Mesendoderm (in vitro differentiated cells): ENCODE measurements around the gene ARID1B.

Source experiments
- DNase-seq: peaks from one replicate; pipeline ENCODE4 v3.0.0; 2013
- H2AK5ac ChIP-seq: 2 replicates; pipeline ENCODE4 v1.6.1; 2013; ENCODE audit warnings: low read length, inconsistent platforms
- H2BK120ac ChIP-seq: 2 replicates; pipeline ENCODE4 v1.6.1; 2013; ENCODE audit warnings: low read depth, mild to moderate bottlenecking, low read length, moderate library complexity, mixed read lengths
- H2BK15ac ChIP-seq: replicated peaks from 2 replicates; pipeline ENCODE4 v1.6.1; 2013; ENCODE audit warnings: low read depth, mild to moderate bottlenecking, moderate library complexity
- H2BK5ac ChIP-seq: 2 replicates; pipeline ENCODE4 v1.6.1; 2013; ENCODE audit warnings: low read length, inconsistent platforms
- H3K18ac ChIP-seq: 2 replicates; pipeline ENCODE4 v1.6.1; 2013; ENCODE audit warnings: mild to moderate bottlenecking, low read length, mixed read lengths
- H3K23ac ChIP-seq: one replicate; pipeline ENCODE4 v1.6.1; 2013; ENCODE audit warnings: low read length
- H3K27ac ChIP-seq: 2 replicates; pipeline ENCODE4 v1.5.1; 2013; ENCODE audit warnings: low read depth, mild to moderate bottlenecking, inconsistent platforms, low read length, moderate library complexity
- H3K27me3 ChIP-seq: 2 replicates; pipeline ENCODE4 v1.6.1; 2013; ENCODE audit warnings: low read length, control low read depth, mild to moderate bottlenecking, inconsistent platforms; ENCODE audit not compliant: insufficient read depth, poor library complexity
- H3K36me3 ChIP-seq: 2 replicates; pipeline ENCODE4 v1.6.1; 2013; ENCODE audit warnings: low read length, inconsistent platforms; ENCODE audit not compliant: control insufficient read depth, insufficient read depth
- H3K4ac ChIP-seq: one replicate; pipeline ENCODE4 v1.6.1; 2013; ENCODE audit warnings: low read depth, mild to moderate bottlenecking, low read length, moderate library complexity
- H3K4me1 ChIP-seq: 2 replicates; pipeline ENCODE4 v1.6.1; 2013; ENCODE audit warnings: low read depth, low read length, inconsistent platforms; ENCODE audit not compliant: control insufficient read depth
- H3K4me2 ChIP-seq: 2 replicates; pipeline ENCODE4 v1.6.1; 2013; ENCODE audit warnings: low read length
- H3K4me3 ChIP-seq: 2 replicates; pipeline ENCODE4 v1.5.1; 2013; ENCODE audit warnings: mild to moderate bottlenecking, low read length
- H3K56ac ChIP-seq: one replicate; pipeline ENCODE4 v1.6.1; 2013; ENCODE audit warnings: low read length
- H3K79me1 ChIP-seq: 2 replicates; pipeline ENCODE4 v1.6.1; 2013; ENCODE audit warnings: low read length, inconsistent platforms
- H3K79me2 ChIP-seq: 2 replicates; pipeline ENCODE4 v1.6.1; 2013; ENCODE audit warnings: mild to moderate bottlenecking, low read length; ENCODE audit not compliant: control insufficient read depth, insufficient read depth
- H3K9ac ChIP-seq: 2 replicates; pipeline ENCODE4 v1.6.1; 2013; ENCODE audit warnings: low read length, inconsistent platforms
- H4K5ac ChIP-seq: one replicate; pipeline ENCODE4 v1.6.1; 2013; ENCODE audit warnings: low read length
- H4K8ac ChIP-seq: one replicate; pipeline ENCODE4 v1.6.1; 2013; ENCODE audit warnings: low read depth, mild to moderate bottlenecking, control low read depth, low read length, moderate library complexity
- WGBS: extraction: QIAGEN DNeasy Blood & Tissue Kit; methylation state at CpG from one replicate; pipeline ENCODE4 v1.1.7; 2013; ENCODE audit warnings: low lambda C conversion rate, missing lambda C conversion rate; ENCODE audit not compliant: insufficient coverage; ENCODE audit errors: extremely low coverage; 5-methylcytosine and 5-hydroxymethylcytosine counted together

The ARID1B gene

GRCh38 chr6:157203764-157204163 lies 426.6 kb downstream of the ARID1B start:
- 100% methylated on average over 1 of the region's 6 CpGs for WGBS
- H4K5ac ChIP-seq, result no peak overlapping the region

GRCh38 chr6:157205473-157206358 lies 428.5 kb downstream of the ARID1B start:
- no peaks in the 10 kb centered on the region for H3K4me1 ChIP-seq
- no peak overlapping the region for H3K27ac ChIP-seq
- H3K9ac ChIP-seq, result no peak overlapping the region
- H3K56ac ChIP-seq, result no peak overlapping the region
- H3K23ac ChIP-seq, result no peak overlapping the region
- H4K5ac ChIP-seq, result no peak overlapping the region
- H3K4me2 ChIP-seq, result no peak overlapping the region
- H2BK120ac ChIP-seq, result no peak overlapping the region
- no peaks in the 10 kb centered on the region for H3K27me3 ChIP-seq
- H2AK5ac ChIP-seq, result no peak overlapping the region
- H2BK15ac ChIP-seq, result no peak overlapping the region
- no peaks in the 10 kb centered on the region for H3K79me2 ChIP-seq
- WGBS, result 100% methylated on average over 2 of the region's 11 CpGs
- H3K18ac ChIP-seq, result no peak overlapping the region
- H3K4ac ChIP-seq, result no peak overlapping the region
- H4K8ac ChIP-seq, result no peak overlapping the region
- no peak for DNase-seq
- peaks cover 6% of the 10 kb centered on the region for H3K36me3 ChIP-seq
- no peak overlapping the region for H2BK5ac ChIP-seq
- no peaks in the 10 kb centered on the region for H3K79me1 ChIP-seq
- H3K4me3 ChIP-seq, result no peak overlapping the region

More at GRCh38 chr6:157203764-157204163, 426.6 kb downstream of the ARID1B start:
- Histone ChIP-seq H3K4me3 (no peak overlapping the region), H2BK5ac (no peak overlapping the region), H3K79me1 (no peaks in the 10 kb centered on the region), H3K27me3 (no peaks in the 10 kb centered on the region), H3K9ac (no peak overlapping the region), H3K79me2 (no peaks in the 10 kb centered on the region), H3K23ac (no peak overlapping the region), H3K56ac (no peak overlapping the region), H2BK120ac (no peak overlapping the region), H3K18ac (no peak overlapping the region), H3K4me2 (no peak overlapping the region), H4K8ac (no peak overlapping the region), H2BK15ac (no peak overlapping the region), H3K27ac (no peak overlapping the region), H3K36me3 (peaks cover 6% of the 10 kb centered on the region), H2AK5ac (no peak overlapping the region), H3K4me1 (no peaks in the 10 kb centered on the region), H3K4ac (no peak overlapping the region)
- DNase-seq, result no peak

DNA sequence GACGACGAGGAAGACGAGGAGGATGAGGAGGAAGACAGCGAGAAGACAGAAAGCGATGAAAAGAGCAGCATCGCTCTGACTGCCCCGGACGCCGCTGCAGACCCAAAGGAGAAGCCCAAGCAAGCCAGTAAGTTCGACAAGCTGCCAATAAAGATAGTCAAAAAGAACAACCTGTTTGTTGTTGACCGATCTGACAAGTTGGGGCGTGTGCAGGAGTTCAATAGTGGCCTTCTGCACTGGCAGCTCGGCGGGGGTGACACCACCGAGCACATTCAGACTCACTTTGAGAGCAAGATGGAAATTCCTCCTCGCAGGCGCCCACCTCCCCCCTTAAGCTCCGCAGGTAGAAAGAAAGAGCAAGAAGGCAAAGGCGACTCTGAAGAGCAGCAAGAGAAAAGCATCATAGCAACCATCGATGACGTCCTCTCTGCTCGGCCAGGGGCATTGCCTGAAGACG lies 429.2 kb downstream of the ARID1B start:
- H3K4me2 ChIP-seq, result no peak overlapping the region
- no peak overlapping the region for H4K5ac ChIP-seq
- WGBS, result no CpG with 5 or more reads among the region's 23 CpGs
- no peak overlapping the region for H3K23ac ChIP-seq
- H3K36me3 ChIP-seq, result peaks cover 6% of the 10 kb centered on the region
- no peak overlapping the region for H3K27ac ChIP-seq
- no peaks in the 10 kb centered on the region for H3K4me1 ChIP-seq
- H3K9ac ChIP-seq, result no peak overlapping the region
- no peaks in the 10 kb centered on the region for H3K79me2 ChIP-seq
- DNase-seq, result no peak
- H3K4me3 ChIP-seq, result no peak overlapping the region
- no peak overlapping the region for H2BK5ac ChIP-seq
- H2AK5ac ChIP-seq, result no peak overlapping the region
- no peak overlapping the region for H2BK120ac ChIP-seq
- no peak overlapping the region for H4K8ac ChIP-seq
- H3K27me3 ChIP-seq, result no peaks in the 10 kb centered on the region
- H3K56ac ChIP-seq, result no peak overlapping the region
- no peak overlapping the region for H3K4ac ChIP-seq
- H3K79me1 ChIP-seq, result no peaks in the 10 kb centered on the region
- H2BK15ac ChIP-seq, result no peak overlapping the region
- no peak overlapping the region for H3K18ac ChIP-seq

GRCh38 chr6:157207521-157208076 lies 430.4 kb downstream of the ARID1B start:
- WGBS, result no CpG with 5 or more reads among the region's 15 CpGs

GRCh38 chr6:157209865-157210530 lies 432.8 kb downstream of the ARID1B start:
- no peak overlapping the region for H3K4me3 ChIP-seq
- H3K27me3 ChIP-seq, result no peaks in the 10 kb centered on the region
- H3K79me2 ChIP-seq, result no peaks in the 10 kb centered on the region
- H3K79me1 ChIP-seq, result no peaks in the 10 kb centered on the region
- no peak overlapping the region for H3K18ac ChIP-seq
- H4K5ac ChIP-seq, result no peak overlapping the region
- H2BK120ac ChIP-seq, result no peak overlapping the region
- no peak overlapping the region for H2BK5ac ChIP-seq
- H3K4ac ChIP-seq, result no peak overlapping the region
- no peak overlapping the region for H3K56ac ChIP-seq
- no peak overlapping the region for H3K4me2 ChIP-seq
- no peak overlapping the region for H3K9ac ChIP-seq
- WGBS, result no CpG with 5 or more reads among the region's 10 CpGs
- no peak overlapping the region for H3K23ac ChIP-seq
- no peak overlapping the region for H2BK15ac ChIP-seq
- H3K36me3 ChIP-seq, result peaks cover 5% of the 10 kb centered on the region
- H3K4me1 ChIP-seq, result no peaks in the 10 kb centered on the region
- DNase-seq, result no peak
- no peak overlapping the region for H3K27ac ChIP-seq
- H4K8ac ChIP-seq, result no peak overlapping the region
- no peak overlapping the region for H2AK5ac ChIP-seq

More at GRCh38 chr6:157207521-157208076, 430.4 kb downstream of the ARID1B start:
- no peaks in the 10 kb centered on the region for H3K79me1 ChIP-seq
- H2BK15ac ChIP-seq, result no peak overlapping the region
- no peak overlapping the region for H2AK5ac ChIP-seq
- no peak overlapping the region for H4K5ac ChIP-seq
- no peak overlapping the region for H3K4me2 ChIP-seq
- H3K4ac ChIP-seq, result no peak overlapping the region
- H3K18ac ChIP-seq, result no peak overlapping the region
- H3K27ac ChIP-seq, result no peak overlapping the region
- no peaks in the 10 kb centered on the region for H3K79me2 ChIP-seq
- no peaks in the 10 kb centered on the region for H3K4me1 ChIP-seq
- H2BK5ac ChIP-seq, result no peak overlapping the region
- peaks cover 6% of the 10 kb centered on the region for H3K36me3 ChIP-seq
- DNase-seq, result no peak
- H3K56ac ChIP-seq, result no peak overlapping the region
- no peak overlapping the region for H3K4me3 ChIP-seq
- no peak overlapping the region for H4K8ac ChIP-seq
- no peak overlapping the region for H3K23ac ChIP-seq
- H3K27me3 ChIP-seq, result no peaks in the 10 kb centered on the region
- no peak overlapping the region for H2BK120ac ChIP-seq
- H3K9ac ChIP-seq, result no peak overlapping the region
